Mesendoderm (in vitro differentiated cells): ENCODE measurements around the gene CNTN5.

Experiments
- DNase-seq: peaks from one replicate; pipeline ENCODE4 v3.0.0; 2013
- H2AK5ac ChIP-seq: 2 replicates; pipeline ENCODE4 v1.6.1; 2013; ENCODE audit warnings: low read length, inconsistent platforms
- H2BK120ac ChIP-seq: 2 replicates; pipeline ENCODE4 v1.6.1; 2013; ENCODE audit warnings: low read depth, mild to moderate bottlenecking, low read length, moderate library complexity, mixed read lengths
- H2BK15ac ChIP-seq: replicated peaks from 2 replicates; pipeline ENCODE4 v1.6.1; 2013; ENCODE audit warnings: low read depth, mild to moderate bottlenecking, moderate library complexity
- H2BK5ac ChIP-seq: 2 replicates; pipeline ENCODE4 v1.6.1; 2013; ENCODE audit warnings: low read length, inconsistent platforms
- H3K18ac ChIP-seq: 2 replicates; pipeline ENCODE4 v1.6.1; 2013; ENCODE audit warnings: mild to moderate bottlenecking, low read length, mixed read lengths
- H3K23ac ChIP-seq: one replicate; pipeline ENCODE4 v1.6.1; 2013; ENCODE audit warnings: low read length
- H3K27ac ChIP-seq: 2 replicates; pipeline ENCODE4 v1.5.1; 2013; ENCODE audit warnings: low read depth, mild to moderate bottlenecking, inconsistent platforms, low read length, moderate library complexity
- H3K27me3 ChIP-seq: 2 replicates; pipeline ENCODE4 v1.6.1; 2013; ENCODE audit warnings: low read length, control low read depth, mild to moderate bottlenecking, inconsistent platforms; ENCODE audit not compliant: insufficient read depth, poor library complexity
- H3K36me3 ChIP-seq: 2 replicates; pipeline ENCODE4 v1.6.1; 2013; ENCODE audit warnings: low read length, inconsistent platforms; ENCODE audit not compliant: control insufficient read depth, insufficient read depth
- H3K4ac ChIP-seq: one replicate; pipeline ENCODE4 v1.6.1; 2013; ENCODE audit warnings: low read depth, mild to moderate bottlenecking, low read length, moderate library complexity
- H3K4me1 ChIP-seq: 2 replicates; pipeline ENCODE4 v1.6.1; 2013; ENCODE audit warnings: low read depth, low read length, inconsistent platforms; ENCODE audit not compliant: control insufficient read depth
- H3K4me2 ChIP-seq: 2 replicates; pipeline ENCODE4 v1.6.1; 2013; ENCODE audit warnings: low read length
- H3K4me3 ChIP-seq: 2 replicates; pipeline ENCODE4 v1.5.1; 2013; ENCODE audit warnings: mild to moderate bottlenecking, low read length
- H3K56ac ChIP-seq: one replicate; pipeline ENCODE4 v1.6.1; 2013; ENCODE audit warnings: low read length
- H3K79me1 ChIP-seq: 2 replicates; pipeline ENCODE4 v1.6.1; 2013; ENCODE audit warnings: low read length, inconsistent platforms
- H3K79me2 ChIP-seq: 2 replicates; pipeline ENCODE4 v1.6.1; 2013; ENCODE audit warnings: mild to moderate bottlenecking, low read length; ENCODE audit not compliant: control insufficient read depth, insufficient read depth
- H3K9ac ChIP-seq: 2 replicates; pipeline ENCODE4 v1.6.1; 2013; ENCODE audit warnings: low read length, inconsistent platforms
- H4K5ac ChIP-seq: one replicate; pipeline ENCODE4 v1.6.1; 2013; ENCODE audit warnings: low read length
- H4K8ac ChIP-seq: one replicate; pipeline ENCODE4 v1.6.1; 2013; ENCODE audit warnings: low read depth, mild to moderate bottlenecking, control low read depth, low read length, moderate library complexity
- WGBS: extraction: QIAGEN DNeasy Blood & Tissue Kit; methylation state at CpG from one replicate; pipeline ENCODE4 v1.1.7; 2013; ENCODE audit warnings: low lambda C conversion rate, missing lambda C conversion rate; ENCODE audit not compliant: insufficient coverage; ENCODE audit errors: extremely low coverage; 5-methylcytosine and 5-hydroxymethylcytosine counted together

CNTN5 gene

GRCh38 chr11:99916078-99916477 is 895.3 kb downstream of the CNTN5 start:
- H3K36me3 ChIP-seq: no peaks in the 10 kb centered on the region
- no peak overlapping the region for H3K9ac ChIP-seq
- H3K79me1 ChIP-seq: no peaks in the 10 kb centered on the region
- no peak overlapping the region for H2BK120ac ChIP-seq
- no peak overlapping the region for H3K18ac ChIP-seq
- no peaks in the 10 kb centered on the region for H3K4me1 ChIP-seq
- no CpG with 5 or more reads among the region's 4 CpGs for WGBS
- no peak overlapping the region for H3K4ac ChIP-seq
- H4K5ac ChIP-seq: no peak overlapping the region
- H4K8ac ChIP-seq: no peak overlapping the region
- H3K4me3 ChIP-seq: no peak overlapping the region
- no peaks in the 10 kb centered on the region for H3K79me2 ChIP-seq
- H3K56ac ChIP-seq: no peak overlapping the region
- H3K23ac ChIP-seq: no peak overlapping the region
- no peaks in the 10 kb centered on the region for H3K27me3 ChIP-seq
- H2BK5ac ChIP-seq: no peak overlapping the region
- H3K27ac ChIP-seq: no peak overlapping the region
- H2AK5ac ChIP-seq: no peak overlapping the region
- H2BK15ac ChIP-seq: no peak overlapping the region
- H3K4me2 ChIP-seq: no peak overlapping the region
- no peak for DNase-seq

GRCh38 chr11:99918761-99919160 is 898.0 kb downstream of the CNTN5 start:
- H2BK120ac ChIP-seq: no peak overlapping the region
- peak; percentile 6 for DNase-seq
- H4K8ac ChIP-seq: no peak overlapping the region
- no peak overlapping the region for H3K4me3 ChIP-seq
- no peak overlapping the region for H3K27ac ChIP-seq
- H3K4ac ChIP-seq: no peak overlapping the region
- no peak overlapping the region for H3K23ac ChIP-seq
- no peaks in the 10 kb centered on the region for H3K79me2 ChIP-seq
- no peaks in the 10 kb centered on the region for H3K36me3 ChIP-seq
- H3K27me3 ChIP-seq: no peaks in the 10 kb centered on the region
- no peak overlapping the region for H3K4me2 ChIP-seq
- no peak overlapping the region for H4K5ac ChIP-seq
- H3K79me1 ChIP-seq: no peaks in the 10 kb centered on the region
- H2BK15ac ChIP-seq: no peak overlapping the region
- H3K9ac ChIP-seq: no peak overlapping the region
- no peak overlapping the region for H2AK5ac ChIP-seq
- H3K4me1 ChIP-seq: no peaks in the 10 kb centered on the region
- H2BK5ac ChIP-seq: no peak overlapping the region
- H3K18ac ChIP-seq: no peak overlapping the region
- H3K56ac ChIP-seq: no peak overlapping the region
- WGBS: no CpG with 5 or more reads among the region's 3 CpGs

- H3K36me3 ChIP-seq: no peaks in the 10 kb centered on the region
- H3K4me3 ChIP-seq: no peak overlapping the region
- H4K8ac ChIP-seq: no peak overlapping the region
- no peak overlapping the region for H3K4me2 ChIP-seq
- no peak for DNase-seq
- no peaks in the 10 kb centered on the region for H3K79me1 ChIP-seq
- H2AK5ac ChIP-seq: no peak overlapping the region
- H3K79me2 ChIP-seq: no peaks in the 10 kb centered on the region
- no peak overlapping the region for H3K9ac ChIP-seq
- no peak overlapping the region for H2BK120ac ChIP-seq
- no peak overlapping the region for H3K18ac ChIP-seq
- no peak overlapping the region for H3K56ac ChIP-seq
- no peak overlapping the region for H2BK5ac ChIP-seq
- H2BK15ac ChIP-seq: no peak overlapping the region
- no peak overlapping the region for H3K23ac ChIP-seq
- H3K4ac ChIP-seq: no peak overlapping the region
- H3K27me3 ChIP-seq: no peaks in the 10 kb centered on the region
- no peak overlapping the region for H4K5ac ChIP-seq
- no CpG with 5 or more reads among the region's 3 CpGs for WGBS
- H3K4me1 ChIP-seq: no peaks in the 10 kb centered on the region
- H3K27ac ChIP-seq: no peak overlapping the region
Observed at GRCh38 chr11:99920956-99921355, 900.2 kb downstream of the CNTN5 start.

- Histone ChIP-seq H3K4me1 (no peaks in the 10 kb centered on the region), H4K5ac (no peak overlapping the region), H3K27ac (no peak overlapping the region), H2BK5ac (no peak overlapping the region), H3K79me1 (no peaks in the 10 kb centered on the region), H2BK120ac (no peak overlapping the region), H3K4me2 (no peak overlapping the region), H4K8ac (no peak overlapping the region), H2AK5ac (no peak overlapping the region), H3K27me3 (no peaks in the 10 kb centered on the region), H3K56ac (no peak overlapping the region), H3K4ac (no peak overlapping the region), H3K23ac (no peak overlapping the region), H3K79me2 (no peaks in the 10 kb centered on the region), H2BK15ac (no peak overlapping the region), H3K36me3 (no peaks in the 10 kb centered on the region), H3K18ac (no peak overlapping the region), H3K9ac (no peak overlapping the region), H3K4me3 (no peak overlapping the region)
- DNase-seq: peak; percentile 3
- WGBS: no CpG with 5 or more reads among the region's 1 CpG
Observed at GRCh38 chr11:99925968-99926367, 905.2 kb downstream of the CNTN5 start.

GRCh38 chr11:99932684-99933083 is 911.9 kb downstream of the CNTN5 start:
- no CpG with 5 or more reads among the region's 2 CpGs for WGBS
- no peak overlapping the region for H2BK15ac ChIP-seq
- H3K27ac ChIP-seq: no peak overlapping the region
- no peak overlapping the region for H2BK5ac ChIP-seq
- H3K18ac ChIP-seq: no peak overlapping the region
- no peak overlapping the region for H3K4me2 ChIP-seq
- no peak overlapping the region for H2AK5ac ChIP-seq
- no peaks in the 10 kb centered on the region for H3K79me2 ChIP-seq
- H3K4ac ChIP-seq: no peak overlapping the region
- no peak for DNase-seq
- no peak overlapping the region for H3K9ac ChIP-seq
- H3K4me1 ChIP-seq: no peaks in the 10 kb centered on the region
- no peaks in the 10 kb centered on the region for H3K27me3 ChIP-seq
- H3K4me3 ChIP-seq: no peak overlapping the region
- H3K36me3 ChIP-seq: no peaks in the 10 kb centered on the region
- no peak overlapping the region for H4K5ac ChIP-seq
- no peak overlapping the region for H2BK120ac ChIP-seq
- H3K23ac ChIP-seq: no peak overlapping the region
- H3K56ac ChIP-seq: no peak overlapping the region
- H4K8ac ChIP-seq: no peak overlapping the region
- no peaks in the 10 kb centered on the region for H3K79me1 ChIP-seq

- Histone ChIP-seq H3K9ac (no peak overlapping the region), H3K18ac (no peak overlapping the region), H3K4me1 (no peaks in the 10 kb centered on the region), H2BK15ac (no peak overlapping the region), H3K4ac (no peak overlapping the region), H4K8ac (no peak overlapping the region), H3K79me1 (no peaks in the 10 kb centered on the region), H3K4me3 (no peak overlapping the region), H3K56ac (no peak overlapping the region), H4K5ac (no peak overlapping the region), H3K27ac (no peak overlapping the region), H2AK5ac (no peak overlapping the region), H3K23ac (no peak overlapping the region), H2BK120ac (no peak overlapping the region), H3K4me2 (no peak overlapping the region), H2BK5ac (no peak overlapping the region), H3K36me3 (no peaks in the 10 kb centered on the region), H3K27me3 (no peaks in the 10 kb centered on the region), H3K79me2 (no peaks in the 10 kb centered on the region)
- no peak for DNase-seq
Observed at GRCh38 chr11:99934008-99934407, 913.3 kb downstream of the CNTN5 start.
